OCI-LY3 (cell line): ENCODE data around the gene PTPN1.
"Not testable (repeated sequence)": the region's sequence is repeated elsewhere in the genome, so short reads cannot be mapped to it uniquely, and the experiment has no call there.

Experiments used
- H2AFZ ChIP-seq: fragments of 200-600, 300-600 bp; shearing (Covaris generic); 2 replicates; pipeline ENCODE4 v1.6.0; 2014; ENCODE audit warnings: antibody characterized with exemption, low read depth, low read length
- H3K27ac ChIP-seq: fragments of 200-600, 300-600 bp; sonication (generic); 2 replicates; pipeline ENCODE4 v1.5.1; 2014; ENCODE audit warnings: mild to moderate bottlenecking, low read length, moderate library complexity, mixed read lengths
- H3K27me3 ChIP-seq: fragments of 200-600, 300-600 bp; sonication (generic); 2 replicates; pipeline ENCODE4 v1.6.1; 2014; ENCODE audit warnings: low read depth, low read length, mixed read lengths
- H3K36me3 ChIP-seq: fragments of 200-600, 300-600 bp; sonication (generic); replicated peaks from 2 replicates; pipeline ENCODE3; 2014; ENCODE audit warnings: low read depth, low read length, mixed read lengths
- H3K4me1 ChIP-seq: fragments of 300-600, 200-600 bp; sonication (generic); 2 replicates; pipeline ENCODE4 v1.6.1; 2014; ENCODE audit warnings: low read length, mixed read lengths
- H3K4me2 ChIP-seq: fragments of 200-600, 300-600 bp; sonication (generic); 2 replicates; pipeline ENCODE4 v1.6.1; 2014; ENCODE audit warnings: low read length, mixed read lengths
- H3K4me3 ChIP-seq: fragments of 300-600, 200-600 bp; sonication (generic); 2 replicates; pipeline ENCODE4 v1.5.1; 2014; ENCODE audit warnings: antibody characterized with exemption, mild to moderate bottlenecking, low read length, moderate library complexity
- H3K79me2 ChIP-seq: fragments of 300-600, 200-600 bp; shearing (Covaris generic); 2 replicates; pipeline ENCODE4 v1.6.1; 2014; ENCODE audit warnings: mild to moderate bottlenecking, low read length, mixed read lengths
- H3K9ac ChIP-seq: fragments of 300-600, 200-600 bp; shearing (Covaris generic); 2 replicates; pipeline ENCODE4 v1.6.0; 2014; ENCODE audit warnings: mild to moderate bottlenecking, low read length, moderate library complexity
- H3K9me3 ChIP-seq: fragments of 200-600, 300-600 bp; shearing (Covaris generic); 2 replicates; pipeline ENCODE4 v1.6.1; 2014; ENCODE audit warnings: low read length, mixed read lengths; ENCODE audit not compliant: insufficient read depth
- H4K20me1 ChIP-seq: fragments of 200-600, 300-600 bp; sonication (generic); 2 replicates; pipeline ENCODE4 v1.6.1; 2016; ENCODE audit warnings: low read length, mixed read lengths; ENCODE audit not compliant: insufficient read depth
- CTCF ChIP-seq: fragments of 200-600, 300-600 bp; sonication (generic); IDR thresholded peaks from 2 replicates; pipeline ENCODE4 v1.5.1; 2014; ENCODE audit warnings: antibody characterized with exemption, low read length, low read depth
- EZH2phosphoT487 ChIP-seq: fragments of 200-600 bp; shearing (Covaris generic); IDR thresholded peaks from 2 replicates; pipeline ENCODE4 v1.6.1; 2018; ENCODE audit warnings: antibody characterized with exemption, mixed run types, low read depth

The PTPN1 gene

DNA sequence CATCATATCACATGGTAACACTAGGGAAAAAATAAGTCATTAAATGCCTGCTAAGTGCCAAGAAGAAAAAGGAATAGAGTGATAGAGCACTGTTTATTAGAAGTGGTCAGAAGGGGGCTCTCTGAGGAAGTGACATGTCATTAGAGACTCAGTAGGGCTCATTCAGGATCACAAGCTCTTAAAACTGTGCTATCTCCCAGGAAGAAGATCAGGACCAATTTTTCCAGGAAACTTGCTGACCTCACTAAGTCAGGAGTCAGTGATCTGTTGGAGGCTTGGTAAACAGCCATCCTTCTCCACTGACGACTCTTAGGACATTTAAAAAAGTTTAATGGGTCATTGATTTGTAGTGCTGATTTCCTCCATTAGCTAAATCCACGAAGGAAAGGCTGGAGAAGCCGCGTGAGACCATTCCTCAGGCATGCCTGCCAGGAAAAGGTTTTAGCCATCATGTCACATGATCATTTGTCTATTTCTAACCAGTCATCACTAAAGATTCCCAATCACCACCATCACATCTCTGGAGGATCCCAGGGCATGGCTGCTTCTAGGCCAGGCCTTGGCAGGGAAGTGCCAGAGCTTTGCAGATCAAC, 5.9 kb upstream of the PTPN1 start:
- H3K36me3 ChIP-seq = no peaks in the 10 kb centered on the region
- H3K4me2 ChIP-seq = peak overlapping the region; percentile 25
- H3K4me1 ChIP-seq = peaks cover 53% of the 10 kb centered on the region
- no peak overlapping the region for H3K4me3 ChIP-seq
- H3K9ac ChIP-seq = no peak overlapping the region
- peak overlapping the region; percentile 76 for H2AFZ ChIP-seq
- no peaks in the 10 kb centered on the region for H3K27me3 ChIP-seq
- H3K79me2 ChIP-seq = peaks cover under 1% of the 10 kb centered on the region; the same call in 1 of the 2 replicates
- TF ChIP-seq EZH2phosphoT487 (no peak), CTCF (peak; percentile 89)
- H3K9me3 ChIP-seq = no peaks in the 10 kb centered on the region
- H3K27ac ChIP-seq = 0 out of 2 replicates have a peak overlapping the region, but pooled peaks have one; percentile 2
- H4K20me1 ChIP-seq = no peaks in the 10 kb centered on the region

GRCh38 chr20:50506270-50506579, 4.0 kb upstream of the PTPN1 start:
- H3K9me3 ChIP-seq = no peaks in the 10 kb centered on the region
- H3K4me3 ChIP-seq = no peak overlapping the region
- no peak overlapping the region for H3K27ac ChIP-seq
- H3K4me2 ChIP-seq = no peak overlapping the region
- TF ChIP-seq EZH2phosphoT487 (no peak), CTCF (peak; percentile 28)
- peaks cover 5% of the 10 kb centered on the region for H3K36me3 ChIP-seq
- no peak overlapping the region for H3K9ac ChIP-seq
- H4K20me1 ChIP-seq = peaks cover 9% of the 10 kb centered on the region
- no peak overlapping the region for H2AFZ ChIP-seq
- no peaks in the 10 kb centered on the region for H3K27me3 ChIP-seq
- H3K79me2 ChIP-seq = peaks cover 19% of the 10 kb centered on the region
- H3K4me1 ChIP-seq = peaks cover 49% of the 10 kb centered on the region

DNA sequence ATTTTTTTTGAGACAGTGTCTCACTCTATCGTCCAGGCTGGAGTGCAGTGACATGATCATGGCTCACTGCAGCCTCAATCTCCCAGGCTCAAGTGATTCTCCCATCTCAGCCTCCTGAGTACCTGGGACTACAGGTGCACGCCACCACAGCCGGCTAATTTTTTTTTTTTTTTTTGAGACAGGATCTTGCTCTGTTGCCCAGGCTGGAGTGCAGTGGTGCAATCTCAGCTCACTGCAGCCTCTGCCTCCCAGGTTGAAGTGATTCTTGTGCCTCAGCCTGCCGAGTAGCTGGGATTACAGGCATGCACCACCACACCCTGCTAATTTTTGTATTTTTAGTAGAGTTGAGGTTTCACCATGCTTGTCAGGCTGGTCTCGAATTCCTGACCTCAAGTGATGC, 2.4 kb upstream of the PTPN1 start:
- not testable (repeated sequence) for H3K9ac ChIP-seq, H3K9me3 ChIP-seq, H3K4me2 ChIP-seq, H2AFZ ChIP-seq, H3K27ac ChIP-seq, H3K27me3 ChIP-seq, H3K4me3 ChIP-seq
- Histone ChIP-seq H3K36me3 (peaks cover 20% of the 10 kb centered on the region), H3K79me2 (peaks cover 34% of the 10 kb centered on the region), H4K20me1 (peaks cover 23% of the 10 kb centered on the region), H3K4me1 (peaks cover 34% of the 10 kb centered on the region)

GRCh38 chr20:50508171-50508755, 1.9 kb upstream of the PTPN1 start:
- Histone ChIP-seq H4K20me1 (peaks cover 23% of the 10 kb centered on the region), H3K27ac (no peak overlapping the region), H2AFZ (no peak overlapping the region)

More at GRCh38 chr20:50508171-50508755, 1.9 kb upstream of the PTPN1 start:
- H3K4me2 ChIP-seq = no peak overlapping the region
- no peak overlapping the region for H3K9ac ChIP-seq
- H3K9me3 ChIP-seq = no peaks in the 10 kb centered on the region
- peaks cover 25% of the 10 kb centered on the region for H3K36me3 ChIP-seq
- peaks cover 29% of the 10 kb centered on the region for H3K4me1 ChIP-seq
- no peak overlapping the region for H3K4me3 ChIP-seq
- H3K27me3 ChIP-seq = no peaks in the 10 kb centered on the region
- TF ChIP-seq EZH2phosphoT487 (no peak), CTCF (no peak)
- peaks cover 39% of the 10 kb centered on the region for H3K79me2 ChIP-seq
